Suppressor macrophage treated with lipopolysaccharide for 4 hours (primary cell): ENCODE measurements around the gene CAMTA1.
A peak's percentile ranks its signal among the peaks of the same experiment; 100 is the strongest.

Source experiments
- DNase-seq: peaks from one replicate; pipeline ENCODE4 v3.0.0-alpha.2; 2020

The CAMTA1 gene

GRCh38 chr1:7531562-7532340 lies 746.5 kb downstream of the CAMTA1 start:
- DNase-seq, result no peak

- DNase-seq, result no peak
Measured at GRCh38 chr1:7533006-7533405, 747.8 kb downstream of the CAMTA1 start.

DNA sequence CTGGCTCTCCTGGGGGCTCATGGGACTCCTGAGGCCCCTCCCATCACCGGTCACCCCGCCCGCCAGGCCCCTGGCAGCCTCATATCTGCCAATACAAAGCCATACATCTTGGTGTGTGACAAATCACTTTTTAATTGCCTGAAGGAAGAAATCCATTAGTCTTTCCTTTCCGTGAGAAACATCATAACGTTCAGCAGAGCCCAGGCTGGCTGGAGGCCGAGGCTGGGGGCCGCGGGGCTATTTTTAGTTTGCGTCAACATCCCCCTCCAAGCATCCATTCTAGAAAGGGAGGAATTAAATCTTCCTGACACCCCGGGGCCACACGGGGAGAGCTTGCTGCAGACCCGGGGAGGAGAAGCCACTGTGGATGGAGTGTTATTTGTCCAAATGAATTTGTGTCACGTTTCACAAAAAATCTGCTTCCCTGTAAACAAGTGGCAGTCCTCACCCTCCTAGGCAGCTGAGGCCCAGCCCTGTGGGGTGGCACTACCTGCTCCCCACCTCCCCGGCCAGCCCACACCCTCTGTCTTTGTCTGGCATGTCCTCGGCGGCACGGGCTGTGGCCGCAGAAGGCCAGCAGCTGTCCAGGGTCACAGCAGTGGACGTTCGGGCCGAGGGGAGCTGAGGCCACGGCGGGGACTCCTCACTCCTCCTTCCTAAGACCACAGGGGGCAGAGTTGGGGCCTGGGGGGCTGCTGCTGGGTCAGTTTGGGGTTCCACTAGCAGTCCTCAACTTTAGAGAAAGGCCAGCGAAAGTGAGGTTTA lies 749.0 kb downstream of the CAMTA1 start:
- DNase-seq, result no peak

DNA sequence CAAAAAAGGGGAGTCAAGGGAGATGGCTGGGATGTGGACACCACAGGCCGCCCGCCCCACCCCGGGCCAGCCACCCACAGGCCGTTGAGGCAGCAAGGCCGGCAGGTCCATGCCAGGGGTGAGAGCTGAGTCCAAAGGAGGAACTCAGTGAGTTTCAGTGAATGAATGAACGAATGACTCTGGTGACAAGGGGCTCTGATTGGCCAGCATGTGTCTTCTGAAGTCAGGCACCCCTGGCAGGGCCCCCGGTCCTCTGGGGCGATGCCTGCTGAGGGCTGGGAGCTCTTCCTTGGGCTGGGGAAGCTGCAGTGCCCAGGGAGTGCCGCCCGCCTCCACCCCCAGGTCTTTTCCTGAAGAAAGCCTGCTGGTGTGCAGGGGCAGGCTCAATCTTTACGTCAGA lies 749.8 kb downstream of the CAMTA1 start:
- no peak for DNase-seq

DNA sequence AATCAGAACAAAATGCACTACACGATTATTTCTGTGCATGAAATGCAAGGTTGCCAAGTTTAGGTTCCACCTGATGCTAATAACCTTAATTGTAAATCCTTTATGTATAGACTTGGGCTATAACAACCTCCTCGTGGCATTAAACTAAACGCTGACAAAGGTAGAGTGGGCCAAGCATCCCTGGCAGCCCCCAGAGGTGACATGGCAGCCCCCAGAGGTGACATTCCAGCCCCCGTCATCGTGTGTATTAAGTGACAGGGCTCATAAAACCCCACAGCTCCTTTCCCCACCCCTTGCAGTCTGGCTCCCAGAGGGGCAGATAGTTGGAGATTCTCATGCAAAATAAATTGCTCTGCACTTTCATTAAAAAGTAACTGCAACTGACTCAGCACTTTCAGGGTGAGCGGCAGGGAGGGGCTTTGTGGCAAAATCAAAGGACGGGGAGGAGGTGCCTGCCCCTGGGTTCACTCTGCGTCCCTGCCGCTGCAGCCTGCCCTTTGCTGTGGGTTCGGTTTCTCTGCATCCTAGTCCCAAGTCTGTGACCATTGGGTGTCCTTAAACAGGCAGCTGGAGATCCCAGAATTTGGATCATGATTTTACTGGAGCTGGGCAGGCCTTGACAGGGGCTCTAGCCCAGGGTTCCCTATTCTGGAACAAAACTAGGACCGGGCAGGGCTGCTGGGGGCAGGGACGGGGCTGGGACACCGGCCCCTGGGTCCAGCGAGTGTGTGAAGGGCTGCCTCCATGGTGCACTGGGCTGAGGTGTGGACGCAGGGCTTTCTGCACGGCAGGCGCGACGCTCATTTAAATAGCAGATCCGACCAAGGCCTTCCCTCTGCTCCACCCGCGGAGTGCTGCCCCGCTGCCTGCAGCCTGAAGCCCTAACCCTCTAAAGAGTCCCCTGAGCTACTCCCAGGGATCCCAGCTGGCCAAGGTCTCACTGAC lies 751.0 kb downstream of the CAMTA1 start:
- DNase-seq, result no peak

- no peak for DNase-seq
Measured at GRCh38 chr1:7536891-7537591, 751.8 kb downstream of the CAMTA1 start.

DNA sequence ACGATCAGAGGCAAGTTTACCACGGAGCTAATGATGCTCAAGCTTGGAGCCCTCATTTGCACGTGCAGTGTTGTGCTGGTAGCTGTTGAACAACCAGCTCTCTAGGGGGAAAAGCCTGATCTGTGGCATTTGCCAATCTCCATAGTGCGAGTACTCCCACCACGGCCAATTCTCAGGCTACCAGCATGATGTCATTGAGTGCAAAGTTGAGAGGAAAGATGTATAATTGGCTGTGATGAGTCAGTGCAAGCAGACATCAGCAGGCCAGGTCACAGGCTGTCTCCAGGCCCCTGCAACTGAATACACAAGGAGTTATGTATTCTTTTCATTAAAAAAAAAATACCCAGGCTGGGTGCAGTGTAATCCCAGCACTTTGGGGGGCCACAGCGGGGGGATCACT lies 752.8 kb downstream of the CAMTA1 start:
- peak; percentile 45 for DNase-seq

GRCh38 chr1:7538849-7539768 lies 753.9 kb downstream of the CAMTA1 start:
- no peak for DNase-seq

- peak; percentile 20 for DNase-seq
Measured at GRCh38 chr1:7539769-7540175, 754.5 kb downstream of the CAMTA1 start.

- no peak for DNase-seq
Measured at GRCh38 chr1:7540816-7541215, 755.6 kb downstream of the CAMTA1 start.

DNA sequence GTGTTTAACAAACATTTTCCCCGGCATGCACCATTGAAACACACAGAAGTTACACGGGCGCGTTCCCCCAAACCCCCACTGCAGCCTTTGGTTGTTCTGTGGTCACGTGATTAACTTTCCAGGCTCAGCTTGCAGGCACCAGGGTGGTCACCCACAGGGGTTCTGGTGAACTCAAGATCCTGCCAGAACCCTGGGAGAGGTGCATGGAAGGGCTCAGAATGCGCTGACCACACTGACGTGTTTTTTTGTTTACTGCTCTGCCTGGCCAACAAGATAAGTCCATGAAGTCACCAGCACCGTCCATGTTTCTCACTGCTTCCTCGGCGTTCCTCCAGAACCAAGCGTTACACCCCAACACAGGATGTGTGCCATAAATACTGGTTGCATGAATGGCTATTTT lies 756.4 kb downstream of the CAMTA1 start:
- no peak for DNase-seq

DNA sequence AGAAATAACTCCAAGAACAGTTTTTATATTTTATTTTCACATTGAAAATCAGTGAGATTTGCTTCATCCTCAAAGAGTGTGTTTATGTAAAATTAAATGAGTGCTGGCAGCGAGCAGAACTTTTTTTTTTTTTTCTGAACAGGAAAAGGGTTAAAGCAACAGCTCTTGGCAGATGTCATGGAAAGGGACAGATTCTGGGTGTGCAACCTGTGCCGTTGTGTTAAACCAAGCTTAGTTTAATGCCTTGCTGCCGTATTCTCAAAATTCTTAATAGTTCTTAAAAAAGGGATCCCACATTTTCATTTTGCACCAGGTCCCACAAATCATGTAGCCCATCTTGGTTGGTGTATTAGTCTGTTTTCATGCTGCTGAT lies 758.5 kb downstream of the CAMTA1 start:
- no peak for DNase-seq

- DNase-seq, result peak; percentile 83
Measured at GRCh38 chr1:7549277-7550161, 764.3 kb downstream of the CAMTA1 start.

GRCh38 chr1:7550261-7550865 lies 765.1 kb downstream of the CAMTA1 start:
- DNase-seq, result no peak

DNA sequence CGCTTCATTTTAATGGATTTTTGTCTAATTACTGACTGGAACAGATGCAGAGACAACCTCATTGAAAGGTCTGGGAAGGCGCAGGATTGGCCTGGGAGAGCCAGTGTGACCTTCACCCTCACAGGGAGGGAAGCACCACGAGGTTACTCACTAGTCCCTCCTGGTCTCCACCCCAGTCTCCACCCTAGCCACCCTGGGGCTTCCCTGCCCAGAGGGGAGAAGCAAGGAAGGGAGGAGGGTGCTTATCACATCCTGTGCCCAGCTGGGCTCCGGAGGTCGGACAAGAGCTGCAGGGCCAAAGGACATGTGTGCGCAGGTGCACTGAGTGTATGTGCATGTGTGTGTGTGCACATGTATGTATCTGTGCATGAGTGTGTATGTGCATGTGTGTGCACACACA lies 765.7 kb downstream of the CAMTA1 start:
- no peak for DNase-seq

GRCh38 chr1:7551442-7551841 lies 766.2 kb downstream of the CAMTA1 start:
- no peak for DNase-seq

- DNase-seq, result no peak
Measured at GRCh38 chr1:7552402-7552801, 767.1 kb downstream of the CAMTA1 start.

DNA sequence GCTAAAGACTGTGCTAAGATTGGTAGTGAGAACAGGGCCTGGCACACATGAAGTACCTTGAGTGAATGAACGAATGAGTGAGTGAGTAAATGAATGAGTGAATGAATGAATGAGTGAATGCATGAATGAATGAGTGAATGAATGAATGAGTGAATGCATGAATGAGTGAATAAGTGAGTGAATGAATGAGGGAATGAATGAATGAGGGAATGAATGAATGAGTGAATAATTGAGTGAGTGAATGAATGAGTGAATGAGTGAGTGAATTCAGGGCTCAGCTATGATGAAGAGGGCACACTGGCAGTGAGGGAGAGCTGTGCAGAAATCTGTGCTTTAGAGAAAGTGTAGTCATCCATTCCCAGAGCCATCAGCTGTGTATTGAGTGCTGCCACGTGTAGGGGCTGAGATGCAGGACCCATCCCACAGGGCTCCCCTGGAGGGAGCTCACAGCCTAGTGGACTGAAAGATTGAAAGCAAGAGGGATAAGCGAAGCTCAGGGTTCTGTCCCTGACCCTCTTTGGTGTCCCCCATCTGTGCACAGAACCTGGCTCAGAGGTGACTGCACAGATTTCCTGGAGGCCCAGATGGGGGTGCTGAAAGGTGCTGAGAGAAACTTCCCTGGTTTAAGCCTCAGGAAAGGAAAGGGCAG lies 767.9 kb downstream of the CAMTA1 start:
- no peak for DNase-seq
